MM.1S (cell line): ENCODE results near the gene SH3GL3.

Experiments used
- CTCF ChIP-seq: fragments of 300-600 bp; sonication (generic); IDR thresholded peaks from 2 replicates; pipeline ENCODE4 v1.5.1; 2016; ENCODE audit warnings: antibody characterized with exemption, low read length, mixed read lengths
- EZH2 ChIP-seq: fragments of 300-600 bp; sonication (generic); optimal IDR thresholded peaks from 2 replicates; pipeline ENCODE3; 2017; ENCODE audit warnings: low read depth, mild to moderate bottlenecking, antibody characterized with exemption, low read length, mixed read lengths

- no peak for TF ChIP-seq CTCF
- no peak for TF ChIP-seq EZH2
Observed at GRCh38 chr15:83578691-83579090, 131.6 kb downstream of the SH3GL3 start.
